Natural killer cell (primary cell): ENCODE results near the gene ERRFI1. TPM values are rescaled to one million over a fixed set of nuclear protein-coding genes. Genes with fewer than 3 reads are reported as not detected.
A peak's percentile ranks its signal among the peaks of the same experiment; 100 is the strongest.

Source experiments
- ATAC-seq, 3 donors: fragments of 150-1000 bp in 2 of 3; fragments of 200-7000 bp in 1 of 3; cut with Tn5 transposase; 1 replicate in 1 of 3; 2 replicates in 2 of 3; pipeline ENCODE4 v1.10.0; 2021; ENCODE audit warnings: mild to moderate bottlenecking in 2 of 3, moderate library complexity in 2 of 3
- DNase-seq, 2 donors: peaks; one replicate each; pipeline versions ENCODE4 v3.0.0 to v3.0.0-alpha.2; 2013 to 2021; ENCODE audit warnings: mixed read lengths in 1 of 2
- H3K27ac ChIP-seq: one replicate; pipeline ENCODE4 v1.5.1; 2013; ENCODE audit warnings: mild to moderate bottlenecking, low read length
- H3K27me3 ChIP-seq: one replicate; pipeline ENCODE4 v1.6.1; 2013; ENCODE audit warnings: low read length; ENCODE audit not compliant: control insufficient read depth, insufficient read depth
- H3K36me3 ChIP-seq: one replicate; pipeline ENCODE4 v1.6.1; 2013; ENCODE audit warnings: low read length; ENCODE audit not compliant: control insufficient read depth, insufficient read depth
- H3K4me1 ChIP-seq: one replicate; pipeline ENCODE4 v1.6.1; 2013; ENCODE audit warnings: low read length; ENCODE audit not compliant: control insufficient read depth, insufficient read depth
- H3K4me3 ChIP-seq: one replicate; pipeline ENCODE4 v1.5.1; 2013; ENCODE audit warnings: low read length
- H3K9me3 ChIP-seq: one replicate; pipeline ENCODE4 v1.6.1; 2013; ENCODE audit warnings: low read length; ENCODE audit not compliant: control insufficient read depth, insufficient read depth
- H3K27ac Mint-ChIP-seq, 2 donors: one replicate each; pipeline ENCODE4 v1.8.0; 2022; ENCODE audit warnings: mild to moderate bottlenecking in 2 of 2, mixed read lengths in 2 of 2, moderate library complexity in 1 of 2
- H3K27me3 Mint-ChIP-seq, 2 donors: one replicate each; pipeline ENCODE4 v1.8.0; 2022; ENCODE audit warnings: low read depth in 2 of 2, mixed read lengths in 2 of 2
- H3K36me3 Mint-ChIP-seq: one replicate; pipeline ENCODE4 v1.8.0; 2022; ENCODE audit warnings: mixed read lengths
- H3K4me1 Mint-ChIP-seq, 2 donors: one replicate each; pipeline ENCODE4 v1.8.0; 2022; ENCODE audit warnings: mixed read lengths in 2 of 2
- H3K4me3 Mint-ChIP-seq: one replicate; pipeline ENCODE4 v1.8.0; 2022; ENCODE audit warnings: mild to moderate bottlenecking, moderate library complexity, mixed read lengths
- H3K9me3 Mint-ChIP-seq, 2 donors: one replicate each; pipeline ENCODE4 v1.8.0; 2022; ENCODE audit warnings: mixed read lengths in 2 of 2
- WGBS: methylation state at CpG from one replicate; pipeline ENCODE4 v1.1.7; 2013; ENCODE audit warnings: missing lambda C conversion rate; ENCODE audit not compliant: insufficient coverage; 5-methylcytosine and 5-hydroxymethylcytosine counted together
- intact Hi-C: fragments of 100-400 bp; cut with micrococcal nuclease; formaldehyde crosslinking; loops from one replicate; pipeline ENCODE4 v1.14.2; 2022
- total RNA-seq, 4 donors: library from RNA; stranded (reverse); fragments of 120-200 nt in 1 of 4; gene quantifications; one replicate each; pipeline versions ENCODE4 v1.2.3 to v1.2.4, GENCODE V29; 2013 to 2022
- TF ChIP-seq, protein P1 (sequence below): fragments of 200-600 bp; IDR thresholded peaks from one replicate; pipeline ENCODE4 v1.8.0; 2022; ENCODE audit warnings: antibody characterized with exemption

Gene ERRFI1
- total RNA-seq, 3 donors from 2014 or later (not counting 1 experiment from before 2014, with no cell fraction given): 2.9 to 4.9 (median 4.0) TPM

DNA sequence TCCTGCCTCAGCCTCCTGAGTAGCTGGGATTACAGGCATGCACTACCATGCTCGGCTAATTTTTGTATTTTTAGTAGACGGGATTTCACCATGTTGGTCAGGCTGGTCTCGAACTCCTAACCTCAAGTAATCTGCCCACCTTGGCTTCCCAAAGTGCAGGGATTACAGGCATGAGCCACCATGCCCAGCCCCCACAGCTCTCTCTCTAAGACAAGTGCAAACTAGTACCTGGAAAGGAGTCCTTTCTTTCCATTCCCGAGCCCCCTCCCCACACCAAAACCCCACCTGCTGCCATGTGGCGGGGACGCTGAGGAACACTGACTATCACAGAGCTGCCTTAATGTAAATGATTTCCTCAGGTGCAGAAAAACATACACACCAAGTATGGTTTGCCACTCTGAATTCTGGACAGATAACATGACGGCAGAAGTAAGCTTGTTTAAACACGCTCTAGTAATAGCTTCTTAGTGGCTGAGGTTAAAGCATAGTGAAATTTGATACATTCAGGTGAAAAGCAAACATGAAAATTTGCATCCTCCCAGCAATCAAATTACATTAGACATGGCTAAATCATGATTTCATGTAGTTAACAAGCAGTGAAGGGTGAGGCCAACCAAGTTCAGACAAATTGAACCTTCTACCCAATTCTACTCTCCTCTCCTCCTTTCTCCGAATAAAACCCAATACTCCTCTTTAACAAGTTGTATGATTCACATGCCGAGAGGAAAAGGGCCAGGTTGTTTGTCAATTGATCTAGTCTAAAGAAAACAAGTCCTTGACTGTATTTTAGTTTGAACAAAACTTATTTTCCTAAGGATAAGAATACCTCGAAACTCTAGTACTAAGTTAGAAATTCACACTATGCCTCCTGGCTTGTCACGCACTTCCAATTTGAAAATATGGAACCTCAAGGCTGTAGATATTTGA lies 19.8 kb downstream of the ERRFI1 start:
- no peaks in the 10 kb centered on the region for H3K36me3 Mint-ChIP-seq
- H3K27ac ChIP-seq: no peak overlapping the region
- no peaks in the 10 kb centered on the region for H3K4me1 Mint-ChIP-seq
- ATAC-seq (no peak), DNase-seq (no peak)
- TF ChIP-seq, protein P1, sequence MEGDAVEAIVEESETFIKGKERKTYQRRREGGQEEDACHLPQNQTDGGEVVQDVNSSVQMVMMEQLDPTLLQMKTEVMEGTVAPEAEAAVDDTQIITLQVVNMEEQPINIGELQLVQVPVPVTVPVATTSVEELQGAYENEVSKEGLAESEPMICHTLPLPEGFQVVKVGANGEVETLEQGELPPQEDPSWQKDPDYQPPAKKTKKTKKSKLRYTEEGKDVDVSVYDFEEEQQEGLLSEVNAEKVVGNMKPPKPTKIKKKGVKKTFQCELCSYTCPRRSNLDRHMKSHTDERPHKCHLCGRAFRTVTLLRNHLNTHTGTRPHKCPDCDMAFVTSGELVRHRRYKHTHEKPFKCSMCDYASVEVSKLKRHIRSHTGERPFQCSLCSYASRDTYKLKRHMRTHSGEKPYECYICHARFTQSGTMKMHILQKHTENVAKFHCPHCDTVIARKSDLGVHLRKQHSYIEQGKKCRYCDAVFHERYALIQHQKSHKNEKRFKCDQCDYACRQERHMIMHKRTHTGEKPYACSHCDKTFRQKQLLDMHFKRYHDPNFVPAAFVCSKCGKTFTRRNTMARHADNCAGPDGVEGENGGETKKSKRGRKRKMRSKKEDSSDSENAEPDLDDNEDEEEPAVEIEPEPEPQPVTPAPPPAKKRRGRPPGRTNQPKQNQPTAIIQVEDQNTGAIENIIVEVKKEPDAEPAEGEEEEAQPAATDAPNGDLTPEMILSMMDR: no peak
- H3K4me1 ChIP-seq: no peaks in the 10 kb centered on the region
- intact Hi-C loops: no loop called here
- H3K9me3 ChIP-seq: no peaks in the 10 kb centered on the region
- H3K36me3 ChIP-seq: no peaks in the 10 kb centered on the region
- H3K27me3 ChIP-seq: no peaks in the 10 kb centered on the region
- no peak overlapping the region for H3K4me3 ChIP-seq
- H3K27me3 Mint-ChIP-seq: peaks cover 0 to 2% of the 10 kb centered on the region in 2 donors
- no peaks in the 10 kb centered on the region for H3K9me3 Mint-ChIP-seq
- H3K4me3 Mint-ChIP-seq: no peak overlapping the region
- no peak overlapping the region for H3K27ac Mint-ChIP-seq
- WGBS: 96% methylated on average over 11 of the region's 12 CpGs

DNA sequence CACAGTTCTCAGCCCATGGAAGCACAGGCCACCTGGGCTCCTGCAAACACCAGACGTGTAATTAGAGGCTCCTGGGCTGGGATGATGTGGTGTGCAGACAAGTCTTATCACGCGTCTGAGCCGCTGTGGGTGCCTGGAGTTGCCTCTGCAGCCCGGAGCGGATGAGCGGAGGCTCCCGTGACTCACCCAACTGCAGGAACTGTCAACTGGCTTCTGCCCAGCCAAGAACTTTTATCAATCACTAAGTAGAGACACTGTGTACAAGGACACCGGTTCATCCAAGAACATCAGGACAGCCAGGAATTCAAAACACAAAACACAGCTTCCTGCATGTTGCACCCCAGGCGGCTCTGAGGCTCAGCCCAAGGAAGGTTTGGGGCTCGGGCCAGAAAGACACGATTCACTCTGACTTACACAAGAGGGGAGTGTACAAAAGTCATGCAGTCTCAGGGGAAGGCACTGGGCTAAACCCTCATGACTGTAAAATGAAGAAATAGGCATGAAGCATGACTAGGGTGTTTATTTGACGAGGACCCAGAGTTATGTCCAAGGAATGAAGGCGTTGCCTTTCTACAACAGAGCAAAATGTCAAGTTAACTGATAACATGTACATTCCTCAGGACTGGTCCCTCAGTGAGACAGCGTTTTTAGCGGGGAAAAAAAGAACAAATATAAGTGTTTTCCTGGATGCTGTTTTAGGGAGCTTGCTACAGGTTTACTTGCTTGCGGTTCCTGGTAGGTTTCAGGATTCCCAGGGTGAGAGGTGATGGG lies 21.1 kb downstream of the ERRFI1 start:
- DNase-seq (no peak), ATAC-seq (peak in 1 of 3 donors; percentile 14)
- WGBS: 90% methylated on average over 17 of the region's 17 CpGs
- H3K4me1 Mint-ChIP-seq: no peaks in the 10 kb centered on the region
- Histone ChIP-seq H3K36me3 (no peaks in the 10 kb centered on the region), H3K27ac (no peak overlapping the region), H3K9me3 (no peaks in the 10 kb centered on the region), H3K4me3 (no peak overlapping the region), H3K27me3 (no peaks in the 10 kb centered on the region), H3K4me1 (no peaks in the 10 kb centered on the region)
- H3K9me3 Mint-ChIP-seq: no peaks in the 10 kb centered on the region
- H3K4me3 Mint-ChIP-seq: no peak overlapping the region
- no peaks in the 10 kb centered on the region for H3K36me3 Mint-ChIP-seq
- no peak overlapping the region for H3K27ac Mint-ChIP-seq
- no peaks in the 10 kb centered on the region for H3K27me3 Mint-ChIP-seq
- intact Hi-C loops: no loop called here
- TF ChIP-seq, protein P1: no peak

DNA sequence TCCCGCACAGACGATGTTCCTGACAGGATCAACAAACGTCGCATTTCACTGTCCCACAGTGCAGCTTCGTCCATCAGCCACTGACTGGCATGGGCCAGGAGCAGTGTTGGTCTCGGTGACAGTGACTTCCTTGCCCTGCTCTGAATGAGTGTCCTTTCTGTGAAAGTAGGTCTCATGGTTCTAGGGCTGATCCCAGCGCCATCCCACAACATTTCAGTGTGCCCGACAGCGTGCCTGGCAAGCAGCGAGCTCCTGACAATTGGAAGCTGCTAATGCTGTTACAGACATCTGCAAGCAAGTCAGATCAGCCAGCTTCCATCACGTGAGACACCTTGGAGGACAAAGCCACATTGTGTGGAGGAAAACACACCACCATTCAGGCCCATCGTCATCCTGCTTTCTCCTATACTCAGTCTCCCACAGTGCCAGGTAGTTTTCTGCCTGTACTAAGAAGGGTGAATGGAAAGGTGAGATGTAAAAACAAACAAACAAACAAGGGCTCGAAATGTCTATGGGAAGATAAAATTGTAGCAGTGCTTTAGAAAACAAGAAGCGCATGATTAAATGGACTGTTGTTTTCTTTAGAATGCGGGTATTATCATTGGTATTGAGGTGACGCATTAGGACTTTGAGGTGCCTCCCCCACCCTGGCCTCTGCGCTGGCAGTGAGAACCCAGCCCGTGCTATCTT lies 21.9 kb downstream of the ERRFI1 start:
- Histone ChIP-seq H3K36me3 (no peaks in the 10 kb centered on the region), H3K27ac (no peak overlapping the region), H3K4me3 (no peak overlapping the region), H3K4me1 (no peaks in the 10 kb centered on the region), H3K27me3 (no peaks in the 10 kb centered on the region), H3K9me3 (no peaks in the 10 kb centered on the region)
- intact Hi-C loops: no loop called here
- H3K27ac Mint-ChIP-seq: no peak overlapping the region
- TF ChIP-seq, protein P1: no peak
- DNase-seq (no peak), ATAC-seq (no peak)
- no peaks in the 10 kb centered on the region for H3K36me3 Mint-ChIP-seq
- WGBS: 96% methylated on average over 17 of the region's 18 CpGs
- H3K9me3 Mint-ChIP-seq: no peaks in the 10 kb centered on the region
- H3K4me3 Mint-ChIP-seq: no peak overlapping the region
- no peaks in the 10 kb centered on the region for H3K4me1 Mint-ChIP-seq
- H3K27me3 Mint-ChIP-seq: no peaks in the 10 kb centered on the region
